Left ventricle myocardium inferior (tissue), 1 donor: Measurements from ENCODE around the gene ARHGAP19. TPM values are rescaled to one million over a fixed set of nuclear protein-coding genes. Genes with fewer than 3 reads are reported as not detected.

ENCODE experiments used
- DNase-seq: peaks from one replicate; pipeline ENCODE4 v3.0.0-alpha.2; 2020
- H3K27ac ChIP-seq: fragments of 200-600 bp; replicated peaks from 2 replicates; pipeline ENCODE4 v1.8.0; 2021
- H3K27me3 ChIP-seq: fragments of 200-600 bp; 2 replicates; pipeline ENCODE4 v1.8.0; 2021; ENCODE audit warnings: low read depth
- H3K36me3 ChIP-seq: fragments of 200-600 bp; 2 replicates; pipeline ENCODE4 v1.8.0; 2021
- H3K4me1 ChIP-seq: fragments of 200-600 bp; 2 replicates; pipeline ENCODE4 v1.8.0; 2021
- H3K4me3 ChIP-seq: fragments of 200-600 bp; 2 replicates; pipeline ENCODE4 v1.8.0; 2021; ENCODE audit warnings: mild to moderate bottlenecking, moderate library complexity
- H3K9me3 ChIP-seq: fragments of 200-600 bp; replicated peaks from 2 replicates; pipeline ENCODE4 v1.8.0; 2021
- intact Hi-C: fragments of 100-400 bp; cut with micrococcal nuclease; formaldehyde crosslinking; loops from one replicate; pipeline ENCODE4 v1.11.0; 2022
- total RNA-seq: library from RNA; stranded (reverse); fragmentation: NEBNext Ultra II Directional; extraction: Animal tissue kit (Norgen Biotek cat#: 25700); gene quantifications from one replicate; pipeline ENCODE4 v1.2.1, GENCODE V29; 2021
- TF ChIP-seq, protein P1 (sequence below): fragments of 200-600 bp; IDR thresholded peaks from 2 replicates; pipeline ENCODE4 v1.8.0; 2021; ENCODE audit warnings: antibody characterized with exemption, mild to moderate bottlenecking, borderline replicate concordance
- donor health status: DM: no; HTN: yes; CAD: no; lungs with severe emphysema.

The ARHGAP19 gene
- total RNA-seq, 1 donor from 2014 or later: 4.2 TPM

DNA sequence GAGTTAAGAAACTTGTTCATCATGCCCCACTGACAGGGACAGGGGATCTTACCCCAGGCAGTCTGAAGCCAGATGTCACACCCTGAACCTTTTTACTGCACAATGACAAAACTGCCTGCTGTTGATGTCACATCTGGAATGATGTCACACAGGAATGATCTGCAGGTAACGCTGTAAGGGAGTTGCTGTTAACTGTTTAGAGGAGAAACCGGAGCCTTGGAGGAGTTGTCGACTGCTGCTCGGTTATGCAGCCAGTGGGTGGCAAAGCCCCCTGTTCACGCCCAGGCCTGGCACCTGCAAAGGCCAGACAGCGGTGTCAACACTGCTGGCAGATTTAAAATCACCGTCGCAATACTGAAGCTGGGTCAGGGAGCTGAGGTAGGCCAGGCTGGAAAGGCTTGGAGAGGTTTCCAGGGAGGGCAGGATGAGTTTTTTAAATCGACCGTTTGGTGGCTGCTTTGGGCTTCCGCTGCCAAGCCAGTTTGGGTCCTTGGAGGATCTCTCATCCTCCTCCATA, 96.7 kb downstream of the ARHGAP19 start:
- TF ChIP-seq, protein P1, sequence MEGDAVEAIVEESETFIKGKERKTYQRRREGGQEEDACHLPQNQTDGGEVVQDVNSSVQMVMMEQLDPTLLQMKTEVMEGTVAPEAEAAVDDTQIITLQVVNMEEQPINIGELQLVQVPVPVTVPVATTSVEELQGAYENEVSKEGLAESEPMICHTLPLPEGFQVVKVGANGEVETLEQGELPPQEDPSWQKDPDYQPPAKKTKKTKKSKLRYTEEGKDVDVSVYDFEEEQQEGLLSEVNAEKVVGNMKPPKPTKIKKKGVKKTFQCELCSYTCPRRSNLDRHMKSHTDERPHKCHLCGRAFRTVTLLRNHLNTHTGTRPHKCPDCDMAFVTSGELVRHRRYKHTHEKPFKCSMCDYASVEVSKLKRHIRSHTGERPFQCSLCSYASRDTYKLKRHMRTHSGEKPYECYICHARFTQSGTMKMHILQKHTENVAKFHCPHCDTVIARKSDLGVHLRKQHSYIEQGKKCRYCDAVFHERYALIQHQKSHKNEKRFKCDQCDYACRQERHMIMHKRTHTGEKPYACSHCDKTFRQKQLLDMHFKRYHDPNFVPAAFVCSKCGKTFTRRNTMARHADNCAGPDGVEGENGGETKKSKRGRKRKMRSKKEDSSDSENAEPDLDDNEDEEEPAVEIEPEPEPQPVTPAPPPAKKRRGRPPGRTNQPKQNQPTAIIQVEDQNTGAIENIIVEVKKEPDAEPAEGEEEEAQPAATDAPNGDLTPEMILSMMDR: no peak
- Histone ChIP-seq H3K27ac (no peak overlapping the region), H3K4me1 (peaks cover 10% of the 10 kb centered on the region), H3K27me3 (peaks cover 84% of the 10 kb centered on the region), H3K9me3 (no peaks in the 10 kb centered on the region), H3K36me3 (no peaks in the 10 kb centered on the region), H3K4me3 (peak overlapping the region; percentile 63)
- intact Hi-C loops: no loop called here
- no peak for DNase-seq

DNA sequence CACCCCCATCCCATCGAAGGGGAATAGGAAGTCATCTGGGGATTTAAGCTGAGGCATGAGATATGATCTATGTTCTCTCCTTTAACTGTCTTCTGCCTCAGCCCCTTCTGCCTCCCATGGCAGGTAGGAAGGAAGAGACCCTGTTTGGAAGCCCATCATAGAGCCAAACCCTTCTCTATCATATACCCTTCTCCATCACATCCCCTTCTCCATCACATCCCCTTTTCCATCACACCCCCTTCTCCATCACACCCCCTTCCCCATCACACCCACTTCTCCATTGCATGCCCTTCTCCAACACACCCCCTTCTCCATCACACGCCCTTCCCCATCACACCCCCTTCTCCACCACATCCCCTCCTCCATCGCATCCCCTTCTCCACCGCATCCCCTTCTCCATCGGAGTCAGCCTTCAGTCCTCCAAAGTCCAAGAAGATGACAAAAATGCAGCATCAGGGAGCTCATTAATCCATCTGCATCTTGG, 99.4 kb downstream of the ARHGAP19 start:
- TF ChIP-seq, protein P1: no peak
- Histone ChIP-seq H3K9me3 (no peaks in the 10 kb centered on the region), H3K27me3 (peaks cover 94% of the 10 kb centered on the region), H3K4me3 (no peak overlapping the region), H3K27ac (no peak overlapping the region), H3K4me1 (peaks cover 10% of the 10 kb centered on the region), H3K36me3 (no peaks in the 10 kb centered on the region)
- intact Hi-C loops: no loop called here
- DNase-seq: no peak

DNA sequence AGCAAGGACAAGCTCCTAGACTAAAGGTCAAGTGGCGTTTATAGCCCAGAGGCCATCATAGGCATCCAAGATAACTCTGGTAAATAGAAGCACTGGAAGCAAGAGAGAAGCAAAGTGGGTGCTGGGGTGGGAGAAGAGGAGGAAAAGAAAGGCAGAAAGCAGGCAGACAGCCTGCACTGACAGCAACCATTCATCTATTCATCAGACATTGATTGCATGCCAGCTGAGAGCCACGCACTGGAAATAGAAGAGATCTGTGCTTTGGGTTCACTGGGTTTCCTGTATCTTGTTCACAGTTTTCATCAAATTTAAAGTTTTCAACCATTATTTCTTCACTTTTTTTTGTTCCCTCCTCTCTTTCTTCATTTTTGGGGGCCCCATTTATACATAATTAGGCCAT, 102.0 kb downstream of the ARHGAP19 start:
- no peak overlapping the region for H3K27ac ChIP-seq
- peaks cover 5% of the 10 kb centered on the region for H3K4me1 ChIP-seq
- no peaks in the 10 kb centered on the region for H3K9me3 ChIP-seq
- peaks cover 97% of the 10 kb centered on the region for H3K27me3 ChIP-seq
- H3K4me3 ChIP-seq: no peak overlapping the region
- TF ChIP-seq, protein P1: no peak
- no peak for DNase-seq
- no peaks in the 10 kb centered on the region for H3K36me3 ChIP-seq
- intact Hi-C loops: no loop called here

DNA sequence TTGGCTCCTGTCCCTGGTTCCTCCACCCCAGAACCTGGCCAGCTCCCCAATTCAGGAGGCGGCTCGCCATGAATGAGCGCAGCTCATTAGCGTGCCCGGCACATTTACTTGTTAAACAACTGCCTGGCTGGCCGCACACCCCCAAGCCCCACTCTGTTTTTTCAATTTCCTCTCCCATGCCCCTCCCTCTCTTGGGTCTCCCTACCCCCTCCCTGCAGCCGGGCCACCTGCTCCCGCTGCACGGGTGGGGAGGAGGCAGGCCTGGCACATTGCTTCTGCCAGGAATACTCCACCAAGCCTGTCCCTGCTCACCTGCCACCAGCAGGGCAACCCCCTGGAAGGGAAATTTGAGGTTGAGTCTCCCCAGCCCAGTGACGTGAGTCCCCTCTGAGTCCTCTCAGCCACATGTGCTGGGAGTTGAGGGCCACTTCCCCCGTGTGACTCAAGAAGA, 104.2 kb downstream of the ARHGAP19 start:
- Histone ChIP-seq H3K27me3 (peaks cover 97% of the 10 kb centered on the region), H3K4me1 (peaks cover 9% of the 10 kb centered on the region), H3K4me3 (no peak overlapping the region), H3K36me3 (no peaks in the 10 kb centered on the region), H3K9me3 (no peaks in the 10 kb centered on the region), H3K27ac (no peak overlapping the region)
- no peak for DNase-seq
- intact Hi-C loops: no loop called here
- TF ChIP-seq, protein P1: no peak

DNA sequence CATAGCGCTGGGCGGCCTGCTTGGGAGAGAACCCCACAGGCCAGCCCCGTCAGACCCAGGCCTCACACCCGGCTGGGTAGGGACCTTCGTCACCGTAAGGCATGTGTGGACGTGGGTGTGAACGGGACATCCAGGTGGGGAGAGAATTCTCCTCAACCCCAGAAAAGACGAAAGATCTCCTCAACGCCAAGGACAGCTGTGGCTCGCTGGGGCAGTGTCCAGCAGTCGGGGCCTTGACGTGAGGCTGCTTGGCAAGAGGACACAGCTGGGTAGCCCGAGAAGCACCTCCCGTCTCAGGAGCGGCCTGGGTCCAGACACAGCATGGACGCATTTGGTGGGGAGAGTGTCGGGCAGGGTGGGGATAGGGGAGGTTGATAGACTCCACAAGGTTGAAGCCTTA, 105.5 kb downstream of the ARHGAP19 start:
- peaks cover 98% of the 10 kb centered on the region for H3K27me3 ChIP-seq
- TF ChIP-seq, protein P1: no peak

More for the DNA sequence above, 105.5 kb downstream of the ARHGAP19 start:
- intact Hi-C loops: no loop called here
- Histone ChIP-seq H3K27ac (no peak overlapping the region), H3K9me3 (no peaks in the 10 kb centered on the region), H3K4me3 (no peak overlapping the region), H3K4me1 (peaks cover 9% of the 10 kb centered on the region), H3K36me3 (no peaks in the 10 kb centered on the region)
- DNase-seq: no peak
